GM18526 (cell line): Measurements from ENCODE around the gene RFLNA.

Experiments
- POLR2A ChIP-seq: IDR thresholded peaks from 3 replicates; pipeline ENCODE4 v1.6.1; 2011; ENCODE audit not compliant: insufficient read length; ENCODE audit errors: extremely low read depth

The RFLNA gene

GRCh38 chr12:124277394-124278241 lies 17.3 kb upstream of the RFLNA start:
- TF ChIP-seq POLR2A = no peak

- TF ChIP-seq POLR2A = no peak
These were observed 16.3 kb upstream of the RFLNA start for GRCh38 chr12:124278389-124279101.

GRCh38 chr12:124279315-124279714 lies 15.6 kb upstream of the RFLNA start:
- no peak for TF ChIP-seq POLR2A

- no peak for TF ChIP-seq POLR2A
These were observed 15.0 kb upstream of the RFLNA start for GRCh38 chr12:124279846-124280360.

- TF ChIP-seq POLR2A = no peak
These were observed 13.6 kb upstream of the RFLNA start for GRCh38 chr12:124281309-124281708.

- TF ChIP-seq POLR2A = no peak
These were observed 12.6 kb upstream of the RFLNA start for GRCh38 chr12:124282287-124282686.

GRCh38 chr12:124283326-124283725 lies 11.6 kb upstream of the RFLNA start:
- no peak for TF ChIP-seq POLR2A

- TF ChIP-seq POLR2A = no peak
These were observed 10.5 kb upstream of the RFLNA start for GRCh38 chr12:124284368-124284767.

- TF ChIP-seq POLR2A = no peak
These were observed 8.5 kb upstream of the RFLNA start for GRCh38 chr12:124286414-124286813.

GRCh38 chr12:124286971-124287370 lies 7.9 kb upstream of the RFLNA start:
- TF ChIP-seq POLR2A = no peak

GRCh38 chr12:124289634-124290600 lies 5.0 kb upstream of the RFLNA start:
- TF ChIP-seq POLR2A = no peak

GRCh38 chr12:124292385-124292784 lies 2.5 kb upstream of the RFLNA start:
- TF ChIP-seq POLR2A = no peak

- no peak for TF ChIP-seq POLR2A
These were observed 1.4 kb upstream of the RFLNA start for GRCh38 chr12:124293286-124294003.

GRCh38 chr12:124295431-124296058 lies 652 bp downstream of the RFLNA start:
- no peak for TF ChIP-seq POLR2A
